ENCODE results near the gene USP9X. TPM values are rescaled to one million over a fixed set of nuclear protein-coding genes. Genes with fewer than 3 reads are reported as not detected.
"Not testable (repeated sequence)": the region's sequence is repeated elsewhere in the genome, so short reads cannot be mapped to it uniquely, and the experiment has no call there.

The USP9X gene
- total and polyA plus RNA-seq, 9 donors = 33.5 to 60.8 (median 44.1) TPM

DNA sequence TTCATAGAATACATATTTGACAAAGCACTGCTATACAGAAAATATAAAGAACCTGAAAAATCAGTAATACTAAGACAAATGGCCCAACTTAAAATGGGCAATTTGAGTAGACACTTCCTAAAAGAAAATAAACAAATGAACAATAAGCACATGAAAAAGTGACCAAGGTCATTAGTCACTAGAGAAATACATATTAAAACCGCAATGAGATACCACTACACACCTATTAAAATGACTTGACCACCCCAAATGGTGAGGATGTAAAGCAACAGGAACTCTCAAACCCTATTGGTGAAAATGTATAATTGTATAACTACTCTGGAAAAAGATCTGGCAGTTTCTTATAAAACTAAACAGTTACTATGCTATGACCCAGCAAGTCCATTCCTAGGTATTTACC lies 34.0 kb upstream of the USP9X start:
- Histone ChIP-seq H3K27ac (ENCODE audit: low read length) (no peak overlapping the region), H3K4me3 (ENCODE audit: low read length) (no peak overlapping the region), H3K9me3 (replicated peaks; ENCODE audit: control insufficient read depth, low read depth, low read length) (no peaks in the 10 kb centered on the region), H3K36me3 (ENCODE audit: control insufficient read depth, insufficient read depth, low read length) (no peaks in the 10 kb centered on the region), H3K27me3 (ENCODE audit: control insufficient read depth, insufficient read depth, low read length) (peaks cover 25% of the 10 kb centered on the region), H3K4me1 (ENCODE audit: control insufficient read depth, insufficient read depth, low read length) (no peaks in the 10 kb centered on the region)
- DNase-seq = no peak
- no CpG with 5 or more reads among the region's 1 CpG for WGBS (ENCODE audit: insufficient coverage)

GRCh38 chrX:41055740-41056139 lies 29.5 kb upstream of the USP9X start:
- no peaks in the 10 kb centered on the region for H3K4me1 ChIP-seq (ENCODE audit: control insufficient read depth, insufficient read depth, low read length)
- DNase-seq = no peak
- H3K27me3 ChIP-seq (ENCODE audit: control insufficient read depth, insufficient read depth, low read length) = peaks cover 22% of the 10 kb centered on the region
- no peaks in the 10 kb centered on the region for H3K9me3 ChIP-seq (replicated peaks; ENCODE audit: control insufficient read depth, low read depth, low read length)
- H3K27ac ChIP-seq (ENCODE audit: low read length) = no peak overlapping the region
- no peaks in the 10 kb centered on the region for H3K36me3 ChIP-seq (ENCODE audit: control insufficient read depth, insufficient read depth, low read length)
- no peak overlapping the region for H3K4me3 ChIP-seq (ENCODE audit: low read length)
- 23% methylated on average over 3 of the region's 3 CpGs for WGBS (ENCODE audit: insufficient coverage)

DNA sequence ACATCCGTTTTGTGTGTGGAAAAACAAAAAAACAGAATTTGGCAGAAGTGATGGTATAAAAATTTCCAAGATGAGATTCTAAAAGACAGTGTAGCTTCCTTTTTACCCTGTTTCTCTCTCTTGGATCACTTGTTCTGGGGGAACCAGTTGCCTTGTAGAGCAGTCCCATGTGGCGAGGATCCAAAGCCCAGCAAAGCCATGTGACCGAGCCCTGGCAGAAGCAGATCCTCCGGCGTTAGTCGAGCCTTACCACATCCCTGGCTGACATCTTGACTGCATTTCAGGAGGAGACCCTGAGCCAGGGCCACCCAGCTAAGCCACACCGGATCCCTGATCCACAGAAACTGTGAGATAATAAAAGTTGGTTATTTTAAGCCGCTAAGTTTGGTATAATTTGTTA lies 22.0 kb upstream of the USP9X start:
- not testable (repeated sequence) for H3K27ac ChIP-seq (ENCODE audit: low read length); H3K4me1 ChIP-seq (ENCODE audit: control insufficient read depth, insufficient read depth, low read length); H3K4me3 ChIP-seq (ENCODE audit: low read length); H3K9me3 ChIP-seq (replicated peaks; ENCODE audit: control insufficient read depth, low read depth, low read length); H3K36me3 ChIP-seq (ENCODE audit: control insufficient read depth, insufficient read depth, low read length)
- 80% methylated on average over 1 of the region's 8 CpGs for WGBS (ENCODE audit: insufficient coverage)
- DNase-seq = peak; percentile 7
- H3K27me3 ChIP-seq (ENCODE audit: control insufficient read depth, insufficient read depth, low read length) = peaks cover 25% of the 10 kb centered on the region

DNA sequence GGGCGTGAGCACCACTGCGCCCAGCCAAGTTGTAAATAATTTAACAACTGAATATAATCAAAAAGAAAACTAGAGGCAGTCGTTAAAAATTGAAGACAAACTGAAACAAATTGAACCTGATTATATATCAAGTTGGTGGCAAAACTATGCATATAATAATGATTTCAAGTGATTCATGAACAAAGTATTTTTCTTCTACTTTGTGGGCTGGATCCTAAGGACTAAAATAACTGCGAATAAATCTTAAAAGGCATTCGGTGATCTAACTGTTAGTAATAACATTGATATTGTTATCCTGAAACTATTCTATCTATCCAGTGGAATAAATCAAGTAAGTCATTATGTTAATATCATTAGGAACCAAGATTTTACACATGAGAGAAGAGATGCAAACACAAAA lies 21.2 kb upstream of the USP9X start:
- no peaks in the 10 kb centered on the region for H3K4me1 ChIP-seq (ENCODE audit: control insufficient read depth, insufficient read depth, low read length)
- no peak overlapping the region for H3K4me3 ChIP-seq (ENCODE audit: low read length)
- no peaks in the 10 kb centered on the region for H3K9me3 ChIP-seq (replicated peaks; ENCODE audit: control insufficient read depth, low read depth, low read length)
- no CpG with 5 or more reads among the region's 5 CpGs for WGBS (ENCODE audit: insufficient coverage)
- DNase-seq = no peak
- peaks cover 23% of the 10 kb centered on the region for H3K27me3 ChIP-seq (ENCODE audit: control insufficient read depth, insufficient read depth, low read length)
- no peaks in the 10 kb centered on the region for H3K36me3 ChIP-seq (ENCODE audit: control insufficient read depth, insufficient read depth, low read length)
- no peak overlapping the region for H3K27ac ChIP-seq (ENCODE audit: low read length)

DNA sequence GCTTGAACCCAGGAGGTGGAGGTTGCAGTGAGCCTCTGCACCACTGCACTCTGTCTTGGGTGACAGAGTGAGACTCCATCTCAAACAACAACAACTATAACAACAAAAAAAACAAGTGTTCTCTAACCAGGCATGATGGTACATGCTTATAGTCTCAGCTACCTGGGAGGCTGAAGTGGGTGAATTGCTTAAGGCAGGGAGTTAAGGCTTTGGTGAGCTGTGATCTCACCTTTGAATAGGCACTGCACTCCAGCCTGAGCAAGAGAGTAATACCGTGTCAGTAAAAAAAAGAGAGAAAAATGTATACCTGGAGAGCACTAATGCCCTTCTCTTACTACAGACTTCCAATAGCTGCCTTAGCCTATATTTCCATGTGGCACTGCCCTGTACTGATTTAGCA lies 18.9 kb upstream of the USP9X start:
- Histone ChIP-seq H3K4me3 (ENCODE audit: low read length) (no peak overlapping the region), H3K27me3 (ENCODE audit: control insufficient read depth, insufficient read depth, low read length) (peaks cover 21% of the 10 kb centered on the region), H3K9me3 (replicated peaks; ENCODE audit: control insufficient read depth, low read depth, low read length) (no peaks in the 10 kb centered on the region), H3K4me1 (ENCODE audit: control insufficient read depth, insufficient read depth, low read length) (no peaks in the 10 kb centered on the region), H3K27ac (ENCODE audit: low read length) (no peak overlapping the region), H3K36me3 (ENCODE audit: control insufficient read depth, insufficient read depth, low read length) (no peaks in the 10 kb centered on the region)
- no CpG with 5 or more reads among the region's 1 CpG for WGBS (ENCODE audit: insufficient coverage)
- no peak for DNase-seq

GRCh38 chrX:41066969-41067368 lies 18.3 kb upstream of the USP9X start:
- Histone ChIP-seq H3K27ac (ENCODE audit: low read length) (no peak overlapping the region), H3K4me3 (ENCODE audit: low read length) (no peak overlapping the region), H3K9me3 (replicated peaks; ENCODE audit: control insufficient read depth, low read depth, low read length) (no peaks in the 10 kb centered on the region), H3K36me3 (ENCODE audit: control insufficient read depth, insufficient read depth, low read length) (no peaks in the 10 kb centered on the region), H3K27me3 (ENCODE audit: control insufficient read depth, insufficient read depth, low read length) (peaks cover 19% of the 10 kb centered on the region), H3K4me1 (ENCODE audit: control insufficient read depth, insufficient read depth, low read length) (no peaks in the 10 kb centered on the region)
- no peak for DNase-seq
- 71% methylated on average over 1 of the region's 1 CpG for WGBS (ENCODE audit: insufficient coverage)

DNA sequence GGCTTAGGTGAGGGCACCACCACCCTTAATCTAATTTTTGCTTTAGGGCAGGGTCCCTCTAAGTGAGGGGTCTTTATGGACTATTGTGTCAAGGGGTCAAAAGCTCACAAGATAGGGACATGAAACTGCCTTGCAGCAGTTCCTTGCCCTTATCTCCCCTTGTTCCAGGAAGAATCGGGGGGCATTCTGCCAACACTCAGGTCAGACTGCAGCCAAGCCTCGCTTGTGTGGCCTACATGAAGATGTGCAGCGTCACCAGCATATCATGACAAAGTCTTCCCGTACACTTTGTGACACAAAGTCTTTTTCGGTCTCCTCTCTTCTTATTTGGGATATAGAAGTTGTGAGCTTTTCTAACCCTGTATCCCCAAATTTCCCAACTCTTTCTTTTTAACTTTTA lies 17.5 kb upstream of the USP9X start:
- Histone ChIP-seq H3K4me1 (ENCODE audit: control insufficient read depth, insufficient read depth, low read length) (no peaks in the 10 kb centered on the region), H3K36me3 (ENCODE audit: control insufficient read depth, insufficient read depth, low read length) (no peaks in the 10 kb centered on the region), H3K27me3 (ENCODE audit: control insufficient read depth, insufficient read depth, low read length) (peaks cover 22% of the 10 kb centered on the region), H3K4me3 (ENCODE audit: low read length) (no peak overlapping the region), H3K9me3 (replicated peaks; ENCODE audit: control insufficient read depth, low read depth, low read length) (no peaks in the 10 kb centered on the region), H3K27ac (ENCODE audit: low read length) (no peak overlapping the region)
- 100% methylated on average over 1 of the region's 5 CpGs for WGBS (ENCODE audit: insufficient coverage)
- DNase-seq = no peak

DNA sequence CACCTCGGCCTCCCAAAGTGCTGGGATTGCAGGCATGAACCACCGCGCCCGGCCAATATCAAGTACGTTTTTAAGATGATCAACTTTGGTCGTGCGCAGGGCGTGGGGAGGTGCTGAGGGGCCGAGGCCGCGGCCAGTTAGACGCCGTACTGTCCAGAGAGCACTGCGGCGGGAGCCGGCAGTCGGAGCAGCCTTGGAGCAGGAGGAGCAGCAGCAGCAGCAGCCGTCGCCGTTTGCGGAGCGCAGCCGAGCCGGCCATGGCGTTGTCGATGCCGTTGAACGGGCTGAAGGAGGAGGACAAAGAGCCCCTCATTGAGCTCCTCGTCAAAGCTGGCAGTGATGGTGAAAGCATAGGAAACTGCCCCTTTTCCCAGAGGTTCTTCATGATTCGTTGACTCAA lies 8.5 kb upstream of the USP9X start:
- no peak for DNase-seq
- Histone ChIP-seq H3K36me3 (ENCODE audit: control insufficient read depth, insufficient read depth, low read length) (no peaks in the 10 kb centered on the region), H3K4me1 (ENCODE audit: control insufficient read depth, insufficient read depth, low read length) (no peaks in the 10 kb centered on the region), H3K27me3 (ENCODE audit: control insufficient read depth, insufficient read depth, low read length) (peaks cover 36% of the 10 kb centered on the region), H3K27ac (ENCODE audit: low read length) (no peak overlapping the region), H3K4me3 (ENCODE audit: low read length) (no peak overlapping the region), H3K9me3 (replicated peaks; ENCODE audit: control insufficient read depth, low read depth, low read length) (no peaks in the 10 kb centered on the region)
- 86% methylated on average over 30 of the region's 30 CpGs for WGBS (ENCODE audit: insufficient coverage)

DNA sequence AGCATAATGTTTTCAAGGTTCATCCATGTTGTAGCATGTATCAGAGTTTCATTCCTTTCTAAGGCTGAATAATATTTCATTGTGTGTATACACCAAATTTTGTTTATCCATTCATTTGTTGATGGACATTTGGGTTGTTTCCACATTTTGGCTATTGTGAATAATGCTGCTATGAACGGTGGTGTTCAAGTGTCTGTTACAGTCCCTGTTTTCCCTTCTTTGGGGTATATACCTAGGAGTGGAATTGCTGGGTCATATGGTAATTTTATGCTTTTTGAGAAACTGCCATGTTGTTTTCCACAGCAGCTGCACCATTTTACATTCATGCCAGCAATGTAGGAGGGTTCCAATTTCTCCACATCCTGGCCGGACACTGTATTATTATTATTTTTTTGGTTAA lies 3.4 kb upstream of the USP9X start:
- no peaks in the 10 kb centered on the region for H3K9me3 ChIP-seq (replicated peaks; ENCODE audit: control insufficient read depth, low read depth, low read length)
- H3K4me3 ChIP-seq (ENCODE audit: low read length) = no peak overlapping the region
- peaks cover 3% of the 10 kb centered on the region for H3K4me1 ChIP-seq (ENCODE audit: control insufficient read depth, insufficient read depth, low read length)
- H3K27ac ChIP-seq (ENCODE audit: low read length) = no peak overlapping the region
- peaks cover 24% of the 10 kb centered on the region for H3K27me3 ChIP-seq (ENCODE audit: control insufficient read depth, insufficient read depth, low read length)
- no peaks in the 10 kb centered on the region for H3K36me3 ChIP-seq (ENCODE audit: control insufficient read depth, insufficient read depth, low read length)
- DNase-seq = no peak
- WGBS (ENCODE audit: insufficient coverage) = no CpG with 5 or more reads among the region's 2 CpGs

- no peak overlapping the region for H3K4me3 ChIP-seq (ENCODE audit: low read length)
- WGBS (ENCODE audit: insufficient coverage) = no CpG with 5 or more reads among the region's 3 CpGs
- DNase-seq = no peak
- H3K27ac ChIP-seq (ENCODE audit: low read length) = no peak overlapping the region
- H3K9me3 ChIP-seq (replicated peaks; ENCODE audit: control insufficient read depth, low read depth, low read length) = no peaks in the 10 kb centered on the region
- H3K27me3 ChIP-seq (ENCODE audit: control insufficient read depth, insufficient read depth, low read length) = peaks cover 19% of the 10 kb centered on the region
- H3K36me3 ChIP-seq (ENCODE audit: control insufficient read depth, insufficient read depth, low read length) = no peaks in the 10 kb centered on the region
- H3K4me1 ChIP-seq (ENCODE audit: control insufficient read depth, insufficient read depth, low read length) = peaks cover 3% of the 10 kb centered on the region
These were observed 2.5 kb upstream of the USP9X start for GRCh38 chrX:41082783-41083182.

Measured in muscle of leg (tissue), 11 donors.